ENCODE measurements around the gene CST7. TPM values are rescaled to one million over a fixed set of nuclear protein-coding genes. Genes with fewer than 3 reads are reported as not detected.

The CST7 gene
- total and polyA plus RNA-seq, 2 of the 13 experiments (the other 11 are each of a cell fraction or from before 2014, with no cell fraction given): not detected

- TF ChIP-seq, protein P1, sequence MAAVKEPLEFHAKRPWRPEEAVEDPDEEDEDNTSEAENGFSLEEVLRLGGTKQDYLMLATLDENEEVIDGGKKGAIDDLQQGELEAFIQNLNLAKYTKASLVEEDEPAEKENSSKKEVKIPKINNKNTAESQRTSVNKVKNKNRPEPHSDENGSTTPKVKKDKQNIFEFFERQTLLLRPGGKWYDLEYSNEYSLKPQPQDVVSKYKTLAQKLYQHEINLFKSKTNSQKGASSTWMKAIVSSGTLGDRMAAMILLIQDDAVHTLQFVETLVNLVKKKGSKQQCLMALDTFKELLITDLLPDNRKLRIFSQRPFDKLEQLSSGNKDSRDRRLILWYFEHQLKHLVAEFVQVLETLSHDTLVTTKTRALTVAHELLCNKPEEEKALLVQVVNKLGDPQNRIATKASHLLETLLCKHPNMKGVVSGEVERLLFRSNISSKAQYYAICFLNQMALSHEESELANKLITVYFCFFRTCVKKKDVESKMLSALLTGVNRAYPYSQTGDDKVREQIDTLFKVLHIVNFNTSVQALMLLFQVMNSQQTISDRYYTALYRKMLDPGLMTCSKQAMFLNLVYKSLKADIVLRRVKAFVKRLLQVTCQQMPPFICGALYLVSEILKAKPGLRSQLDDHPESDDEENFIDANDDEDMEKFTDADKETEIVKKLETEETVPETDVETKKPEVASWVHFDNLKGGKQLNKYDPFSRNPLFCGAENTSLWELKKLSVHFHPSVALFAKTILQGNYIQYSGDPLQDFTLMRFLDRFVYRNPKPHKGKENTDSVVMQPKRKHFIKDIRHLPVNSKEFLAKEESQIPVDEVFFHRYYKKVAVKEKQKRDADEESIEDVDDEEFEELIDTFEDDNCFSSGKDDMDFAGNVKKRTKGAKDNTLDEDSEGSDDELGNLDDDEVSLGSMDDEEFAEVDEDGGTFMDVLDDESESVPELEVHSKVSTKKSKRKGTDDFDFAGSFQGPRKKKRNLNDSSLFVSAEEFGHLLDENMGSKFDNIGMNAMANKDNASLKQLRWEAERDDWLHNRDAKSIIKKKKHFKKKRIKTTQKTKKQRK (IDR thresholded peaks at IDR 0.05; ENCODE audit: low read length): no peak
- TF ChIP-seq ZNF720 (CRISPR knock-in tag; IDR thresholded peaks at IDR 0.05): no peak
- peak; percentile 94 for TF ChIP-seq ZNF639 (CRISPR knock-in tag; conservative IDR thresholded peaks at IDR 0.05)
- peak; percentile 77 for TF ChIP-seq NCOA1 (CRISPR knock-in tag; IDR thresholded peaks at IDR 0.05)
- TF ChIP-seq RFX5 (IDR thresholded peaks at IDR 0.05; ENCODE audit: low read depth, low read length): peak; percentile 70; the same call in 1 of the 2 replicates
- TF ChIP-seq CHD4 (IDR thresholded peaks at IDR 0.05; ENCODE audit: borderline replicate concordance, low read length): no peak
- peak; percentile 95 for TF ChIP-seq POGK (CRISPR knock-in tag; conservative IDR thresholded peaks at IDR 0.05)
- TF ChIP-seq RBM39 (IDR thresholded peaks at IDR 0.05; ENCODE audit: low read depth, low read length, poor library complexity, severe bottlenecking): peak; percentile 85
- TF ChIP-seq SCMH1 (CRISPR knock-in tag; IDR thresholded peaks at IDR 0.05; ENCODE audit: borderline replicate concordance): no peak
- no peak for TF ChIP-seq CCAR2 (optimal IDR thresholded peaks at IDR 0.05; ENCODE audit: low read depth, low read length)
- peak; percentile 63; the same call in 1 of the 2 replicates for TF ChIP-seq SOX5 (CRISPR knock-in tag; IDR thresholded peaks at IDR 0.05; ENCODE audit: borderline replicate concordance)
- TF ChIP-seq SKIL (CRISPR knock-in tag; IDR thresholded peaks at IDR 0.05; ENCODE audit: borderline replicate concordance): no peak
- TF ChIP-seq, protein P2, sequence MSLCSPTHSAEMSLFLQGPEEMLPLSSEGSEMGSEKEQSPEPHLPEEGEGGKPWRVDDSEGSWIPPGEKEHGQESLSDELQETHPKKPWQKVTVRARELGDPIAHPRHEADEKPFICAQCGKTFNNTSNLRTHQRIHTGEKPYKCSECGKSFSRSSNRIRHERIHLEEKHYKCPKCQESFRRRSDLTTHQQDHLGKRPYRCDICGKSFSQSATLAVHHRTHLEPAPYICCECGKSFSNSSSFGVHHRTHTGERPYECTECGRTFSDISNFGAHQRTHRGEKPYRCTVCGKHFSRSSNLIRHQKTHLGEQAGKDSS (CRISPR knock-in tag; IDR thresholded peaks at IDR 0.05; ENCODE audit: borderline replicate concordance, low read depth): peak; percentile 98
- TF ChIP-seq HDAC1 (CRISPR knock-in tag; IDR thresholded peaks at IDR 0.05): peak; percentile 96
- 0 out of 2 replicates have a peak, but pooled peaks have one; percentile 8 for TF ChIP-seq KDM6A (CRISPR knock-in tag; IDR thresholded peaks at IDR 0.05; ENCODE audit: low read depth)
- TF ChIP-seq MAFK (conservative IDR thresholded peaks at IDR 0.05 in 1 of 2, IDR thresholded peaks at IDR 0.05 in 1 of 2; ENCODE audit: low read length in 2 of 2): no peak
- 0 out of 2 replicates have a peak, but pooled peaks have one; percentile 87 for TF ChIP-seq ZBTB20 (CRISPR knock-in tag; IDR thresholded peaks at IDR 0.05; ENCODE audit: borderline replicate concordance, low read depth)
These were observed 43.6 kb downstream of the CST7 start, which contains the start of gene APMAP (continued) for GRCh38 chr20:24992487-24993205.

Measured in HepG2 (cell line).